Fibroblast of lung (primary cell): Measurements from ENCODE around the gene SOX1. TPM values are rescaled to one million over a fixed set of nuclear protein-coding genes. Genes with fewer than 3 reads are reported as not detected.

ENCODE experiments used
- DNase-seq, 2 donors: peaks; one replicate each; pipeline versions ENCODE4 v3.0.0 to v3.0.0-alpha.2; 2010; ENCODE audit warnings: low read depth in 2 of 2
- H2AFZ ChIP-seq: 2 replicates; pipeline ENCODE4 v1.5.1; 2012; ENCODE audit warnings: low read length, control low read depth, inconsistent platforms
- H3K27ac ChIP-seq: 2 replicates; pipeline ENCODE4 v1.5.1; 2011; ENCODE audit warnings: low read length, control low read depth; ENCODE audit not compliant: insufficient read depth
- H3K27me3 ChIP-seq: 2 replicates; pipeline ENCODE4 v1.5.1; 2011; ENCODE audit warnings: mild to moderate bottlenecking, low read length; ENCODE audit not compliant: control insufficient read depth, insufficient read depth
- H3K36me3 ChIP-seq: 2 replicates; pipeline ENCODE4 v1.5.1; 2011; ENCODE audit warnings: low read length; ENCODE audit not compliant: control insufficient read depth, insufficient read depth
- H3K4me1 ChIP-seq: 2 replicates; pipeline ENCODE4 v1.5.1; 2011; ENCODE audit warnings: low read length; ENCODE audit not compliant: control insufficient read depth, insufficient read depth; ENCODE audit errors: extremely low read depth
- H3K4me2 ChIP-seq: 2 replicates; pipeline ENCODE4 v1.5.1; 2011; ENCODE audit warnings: low read length, control low read depth; ENCODE audit not compliant: insufficient read depth; ENCODE audit errors: extremely low read depth
- H3K4me3 ChIP-seq, 4 experiments: fragments of 200-600 bp in 1 of 4; sonication (generic) in 1 of 4; replicated peaks in 1 of 4; 2 replicates each; pipeline ENCODE4 v1.5.1; 2011 to 2016; ENCODE audit warnings: low read length in 4 of 4, low read depth in 3 of 4, mild to moderate bottlenecking in 3 of 4, control low read depth in 2 of 4, inconsistent platforms in 1 of 4, mixed read lengths in 1 of 4; ENCODE audit not compliant: insufficient read depth in 1 of 4; ENCODE audit errors: control extremely low read depth in 1 of 4
- H3K79me2 ChIP-seq: 2 replicates; pipeline ENCODE4 v1.5.1; 2012; ENCODE audit warnings: mild to moderate bottlenecking, low read length, inconsistent platforms; ENCODE audit not compliant: control insufficient read depth, insufficient read depth
- H3K9ac ChIP-seq: 2 replicates; pipeline ENCODE4 v1.5.1; 2011; ENCODE audit warnings: mild to moderate bottlenecking, low read length, control low read depth; ENCODE audit not compliant: insufficient read depth
- H3K9me3 ChIP-seq: 2 replicates; pipeline ENCODE4 v1.5.1; 2012; ENCODE audit warnings: low read depth, low read length; ENCODE audit not compliant: control insufficient read depth, insufficient read depth
- H4K20me1 ChIP-seq: 2 replicates; pipeline ENCODE4 v1.5.1; 2011; ENCODE audit warnings: low read length; ENCODE audit not compliant: control insufficient read depth, insufficient read depth; ENCODE audit errors: extremely low read depth
- CTCF ChIP-seq, 2 donors: IDR thresholded peaks in 1 of 2; conservative IDR thresholded peaks in 1 of 2; 1 replicate in 1 of 2; 2 replicates in 1 of 2; pipeline ENCODE4 v1.5.1; 2011 to 2012; ENCODE audit warnings: low read length in 2 of 2, control low read depth in 1 of 2, inconsistent platforms in 1 of 2, low read depth in 1 of 2, mild to moderate bottlenecking in 1 of 2
- EZH2 ChIP-seq: IDR thresholded peaks from 2 replicates; pipeline ENCODE4 v1.5.1; 2012; ENCODE audit warnings: low read length, control low read depth, mild to moderate bottlenecking; ENCODE audit errors: missing control alignments
- polyA plus RNA-seq, 2 donors: library from polyadenylated mRNA; depleted of rRNA in 1 of 2; stranded (reverse) in 1 of 2; unstranded in 1 of 2; fragments of >200 nt; gene quantifications; 2 replicates each; pipeline ENCODE4 v1.2.1, GENCODE V29; 2011 to 2012; ENCODE audit warnings: missing spikeins in 1 of 2
- total RNA-seq: library from RNA; depleted of rRNA; stranded (reverse); fragments of >200 nt; gene quantifications from 2 replicates; pipeline ENCODE4 v1.2.1, GENCODE V29; 2014

Gene SOX1
- total and polyA plus RNA-seq, 2 donors (not counting 1 experiment from before 2014, with no cell fraction given) = not detected

GRCh38 chr13:112054616-112055015 is 12.3 kb upstream of the SOX1 start:
- Histone ChIP-seq H3K27ac (no peak overlapping the region), H3K4me3 (no peak overlapping the region), H3K79me2 (no peaks in the 10 kb centered on the region), H3K9ac (no peak overlapping the region), H3K4me1 (no peaks in the 10 kb centered on the region), H2AFZ (no peak overlapping the region), H3K27me3 (peaks cover 44% of the 10 kb centered on the region), H3K4me2 (no peak overlapping the region), H4K20me1 (no peaks in the 10 kb centered on the region), H3K36me3 (no peaks in the 10 kb centered on the region), H3K9me3 (no peaks in the 10 kb centered on the region)
- TF ChIP-seq EZH2 = no peak
- no peak for TF ChIP-seq CTCF (conservative IDR thresholded peaks at IDR 0.05 in 1 of 2, IDR thresholded peaks at IDR 0.05 in 1 of 2; ENCODE audit: low read depth in 1 of 2, low read length in 2 of 2)
- DNase-seq = no peak

GRCh38 chr13:112055036-112055914 is 11.7 kb upstream of the SOX1 start:
- TF ChIP-seq CTCF (conservative IDR thresholded peaks at IDR 0.05 in 1 of 2, IDR thresholded peaks at IDR 0.05 in 1 of 2; ENCODE audit: low read depth in 1 of 2, low read length in 2 of 2) (no peak), EZH2 (no peak)
- Histone ChIP-seq H2AFZ (no peak overlapping the region), H3K4me1 (no peaks in the 10 kb centered on the region), H4K20me1 (no peaks in the 10 kb centered on the region), H3K9ac (no peak overlapping the region), H3K9me3 (no peaks in the 10 kb centered on the region), H3K79me2 (no peaks in the 10 kb centered on the region), H3K4me3 (no peak overlapping the region), H3K36me3 (no peaks in the 10 kb centered on the region), H3K4me2 (no peak overlapping the region), H3K27ac (no peak overlapping the region), H3K27me3 (peaks cover 44% of the 10 kb centered on the region)
- DNase-seq = no peak

- no peak for DNase-seq
- no peak overlapping the region for H3K9ac ChIP-seq
- H3K36me3 ChIP-seq = no peaks in the 10 kb centered on the region
- H3K4me2 ChIP-seq = no peak overlapping the region
- H4K20me1 ChIP-seq = no peaks in the 10 kb centered on the region
- no peak overlapping the region for H2AFZ ChIP-seq
- no peaks in the 10 kb centered on the region for H3K79me2 ChIP-seq
- H3K4me3 ChIP-seq = no peak overlapping the region
- no peak overlapping the region for H3K27ac ChIP-seq
- no peaks in the 10 kb centered on the region for H3K9me3 ChIP-seq
- H3K27me3 ChIP-seq = peaks cover 44% of the 10 kb centered on the region
- no peaks in the 10 kb centered on the region for H3K4me1 ChIP-seq
- TF ChIP-seq EZH2 (no peak), CTCF (conservative IDR thresholded peaks at IDR 0.05 in 1 of 2, IDR thresholded peaks at IDR 0.05 in 1 of 2; ENCODE audit: low read depth in 1 of 2, low read length in 2 of 2) (no peak)
Measured at GRCh38 chr13:112055915-112056269, 11.1 kb upstream of the SOX1 start.
